Neural cell (in vitro differentiated cells): ENCODE results near the gene ZNHIT3. TPM values are rescaled to one million over a fixed set of nuclear protein-coding genes. Genes with fewer than 3 reads are reported as not detected.

Source experiments
- H2AFZ ChIP-seq: fragments of 200-600, 300-800 bp; sonication (generic), shearing (Covaris generic); 2 replicates; pipeline ENCODE4 v1.6.0; 2014; ENCODE audit warnings: low read depth, mild to moderate bottlenecking, antibody characterized with exemption, low read length, moderate library complexity
- H3F3A ChIP-seq: fragments of 200-600 bp; shearing (Covaris generic); 2 replicates; pipeline ENCODE4 v1.6.1; 2016; ENCODE audit warnings: mild to moderate bottlenecking, moderate library complexity, mixed read lengths, antibody characterized with exemption, low read length; ENCODE audit not compliant: insufficient read depth, poor library complexity, severe bottlenecking
- H3K27ac ChIP-seq: fragments of 200-600, 300-800 bp; sonication (generic), shearing (Covaris generic); 2 replicates; pipeline ENCODE4 v1.5.1; 2014; ENCODE audit warnings: mild to moderate bottlenecking, low read length, moderate library complexity
- H3K27me3 ChIP-seq: fragments of 300-800, 200-600 bp; sonication (generic), shearing (Covaris generic); 2 replicates; pipeline ENCODE4 v1.6.0; 2014; ENCODE audit warnings: mild to moderate bottlenecking, low read depth, low read length, moderate library complexity; ENCODE audit not compliant: insufficient read depth
- H3K36me3 ChIP-seq: fragments of 300-800, 200-600 bp; sonication (generic), shearing (Covaris generic); 2 replicates; pipeline ENCODE4 v1.5.1; 2014; ENCODE audit warnings: mild to moderate bottlenecking, antibody characterized with exemption, low read length, moderate library complexity; ENCODE audit not compliant: insufficient read depth
- H3K4me2 ChIP-seq: fragments of 300-800, 200-600 bp; sonication (generic), shearing (Covaris generic); 2 replicates; pipeline ENCODE4 v1.6.0; 2014; ENCODE audit warnings: mild to moderate bottlenecking, low read length
- H3K4me3 ChIP-seq: fragments of 300-800, 200-600 bp; sonication (generic), shearing (Covaris generic); 2 replicates; pipeline ENCODE4 v1.5.1; 2014; ENCODE audit warnings: mild to moderate bottlenecking, low read length, moderate library complexity
- H3K79me2 ChIP-seq: fragments of 200-600 bp; shearing (Covaris generic); replicated peaks from 2 replicates; pipeline ENCODE4 v1.6.0; 2014; ENCODE audit warnings: mild to moderate bottlenecking, low read length, moderate library complexity; ENCODE audit not compliant: insufficient read depth
- H3K9ac ChIP-seq: fragments of 300-800, 200-600 bp; sonication (generic), shearing (Covaris generic); 2 replicates; pipeline ENCODE4 v1.6.1; 2016; ENCODE audit warnings: mild to moderate bottlenecking, low read length, mixed read lengths
- H3K9me2 ChIP-seq: fragments of 200-600 bp; shearing (Covaris generic); 2 replicates; pipeline ENCODE4 v1.6.1; 2016; ENCODE audit warnings: mild to moderate bottlenecking, low read length, mixed read lengths; ENCODE audit not compliant: insufficient read depth
- H3K9me3 ChIP-seq: fragments of 200-600, 300-800 bp; sonication (generic), shearing (Covaris generic); 2 replicates; pipeline ENCODE4 v1.6.1; 2016; ENCODE audit warnings: mild to moderate bottlenecking, mixed run types, low read length, moderate library complexity, mixed read lengths
- H4K20me1 ChIP-seq: fragments of 200-600 bp; shearing (Covaris generic); 2 replicates; pipeline ENCODE4 v1.6.1; 2016; ENCODE audit warnings: mild to moderate bottlenecking, mixed run types; ENCODE audit not compliant: insufficient read depth
- CTCF ChIP-seq: fragments of 450-650 bp; IDR thresholded peaks from 2 replicates; pipeline ENCODE4 v1.5.1; 2014; ENCODE audit warnings: antibody characterized with exemption, mild to moderate bottlenecking, moderate library complexity; ENCODE audit not compliant: poor library complexity, severe bottlenecking
- EP300 ChIP-seq: fragments of 450-650 bp; conservative IDR thresholded peaks from 2 replicates; pipeline ENCODE4 v1.6.1; 2014; ENCODE audit warnings: antibody characterized with exemption, mild to moderate bottlenecking, moderate library complexity; ENCODE audit not compliant: poor library complexity, severe bottlenecking
- EZH2 ChIP-seq: fragments of 200-600, 300-800 bp; shearing (Covaris generic), sonication (generic); IDR thresholded peaks from 2 replicates; pipeline ENCODE4 v1.6.1; 2014; ENCODE audit warnings: antibody characterized with exemption, low read length, borderline replicate concordance, mild to moderate bottlenecking; ENCODE audit not compliant: insufficient read depth, poor library complexity, severe bottlenecking
- MXI1 ChIP-seq: fragments of 450-650 bp; conservative IDR thresholded peaks from 2 replicates; pipeline ENCODE4 v1.6.1; 2014; ENCODE audit warnings: antibody characterized with exemption, mild to moderate bottlenecking; ENCODE audit not compliant: poor library complexity, severe bottlenecking
- POLR2AphosphoS5 ChIP-seq: IDR thresholded peaks from 2 replicates; pipeline ENCODE4 v1.6.1; 2012
- RAD21 ChIP-seq: fragments of 450-650 bp; conservative IDR thresholded peaks from 2 replicates; pipeline ENCODE4 v1.6.1; 2014; ENCODE audit warnings: antibody characterized with exemption, mild to moderate bottlenecking, moderate library complexity
- REST ChIP-seq: IDR thresholded peaks from 2 replicates; pipeline ENCODE4 v1.6.1; 2012; ENCODE audit warnings: borderline replicate concordance
- SMC3 ChIP-seq: fragments of 450-650 bp; conservative IDR thresholded peaks from 2 replicates; pipeline ENCODE4 v1.6.1; 2014; ENCODE audit warnings: antibody characterized with exemption, mild to moderate bottlenecking, moderate library complexity; ENCODE audit not compliant: poor library complexity
- TAF1 ChIP-seq: IDR thresholded peaks from 2 replicates; pipeline ENCODE4 v1.6.1; 2012; ENCODE audit warnings: low read depth
- polyA plus RNA-seq: library from polyadenylated mRNA; depleted of rRNA; stranded (reverse); fragments of >200 nt; gene quantifications from 2 replicates; pipeline ENCODE4 v1.2.3, GENCODE V29; 2014

ZNHIT3 gene
- polyA plus RNA-seq, 1 donor from 2014 or later = 226 TPM

GRCh38 chr17:36459045-36459444 lies 27.4 kb upstream of the ZNHIT3 start:
- Histone ChIP-seq H3K9ac (no peak overlapping the region), H3F3A (no peaks in the 10 kb centered on the region), H3K4me2 (no peak overlapping the region), H3K79me2 (no peaks in the 10 kb centered on the region), H2AFZ (no peak overlapping the region), H3K9me2 (no peaks in the 10 kb centered on the region), H3K27me3 (peaks cover 14% of the 10 kb centered on the region), H3K36me3 (no peaks in the 10 kb centered on the region), H3K27ac (no peak overlapping the region), H4K20me1 (no peaks in the 10 kb centered on the region), H3K4me3 (no peak overlapping the region), H3K9me3 (no peaks in the 10 kb centered on the region)
- TF ChIP-seq CTCF (no peak), REST (no peak), POLR2AphosphoS5 (no peak), SMC3 (no peak), RAD21 (no peak), MXI1 (no peak), EP300 (no peak), EZH2 (no peak), TAF1 (no peak)

DNA sequence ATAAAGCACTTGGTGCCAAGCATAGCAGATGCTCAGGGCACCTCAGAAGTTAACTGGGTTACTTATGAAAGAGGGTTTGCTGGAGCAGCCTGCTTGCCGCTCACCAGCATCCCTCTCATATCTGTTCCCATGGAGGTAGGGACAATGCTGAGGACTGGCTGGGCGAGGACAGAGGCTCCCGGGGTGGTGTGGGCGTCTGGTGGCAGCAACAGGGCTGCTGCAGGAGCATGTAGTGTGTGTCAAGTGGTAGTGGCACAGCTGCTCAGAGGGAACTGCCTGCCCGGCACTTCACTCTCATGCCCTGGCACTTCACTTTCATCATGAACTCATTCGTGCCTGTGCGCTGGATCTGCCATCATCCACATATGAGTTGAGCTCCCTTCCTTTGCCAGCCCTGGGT lies 26.9 kb upstream of the ZNHIT3 start:
- no peaks in the 10 kb centered on the region for H3K79me2 ChIP-seq
- TF ChIP-seq CTCF = no peak
- TF ChIP-seq MXI1 = no peak
- TF ChIP-seq EZH2 = no peak
- H3F3A ChIP-seq = no peaks in the 10 kb centered on the region
- no peaks in the 10 kb centered on the region for H4K20me1 ChIP-seq
- H3K9me2 ChIP-seq = no peaks in the 10 kb centered on the region
- H2AFZ ChIP-seq = no peak overlapping the region
- peaks cover 19% of the 10 kb centered on the region for H3K27me3 ChIP-seq
- H3K9me3 ChIP-seq = no peaks in the 10 kb centered on the region
- no peak overlapping the region for H3K27ac ChIP-seq
- H3K36me3 ChIP-seq = no peaks in the 10 kb centered on the region
- H3K4me2 ChIP-seq = no peak overlapping the region
- H3K9ac ChIP-seq = no peak overlapping the region
- no peak overlapping the region for H3K4me3 ChIP-seq
